ENCODE data around the gene GPC1. TPM values are rescaled to one million over a fixed set of nuclear protein-coding genes. Genes with fewer than 3 reads are reported as not detected.

GPC1 gene
- total and polyA plus RNA-seq, 10 of the 15 experiments (the other 5 are each of a cell fraction or from before 2014, with no cell fraction given): 0.06 to 0.77 (median 0.23) TPM; not detected in 3

GRCh38 chr2:240458044-240458899 lies 22.8 kb downstream of the GPC1 start:
- in situ Hi-C loops (cut with MboI) (no loop called here), intact Hi-C loops (cut with micrococcal nuclease; ENCODE audit: unreplicated experiment) (no loop called here)
- Histone ChIP-seq H3K36me3 (ENCODE audit: control insufficient read depth in 2 of 2, insufficient read depth in 2 of 2, low read length in 1 of 2) (no peaks in the 10 kb centered on the region), H3K79me2 (ENCODE audit: control insufficient read depth, insufficient read depth, low read length) (no peaks in the 10 kb centered on the region), H4K20me1 (ENCODE audit: control insufficient read depth, insufficient read depth) (no peaks in the 10 kb centered on the region), H3K4me3 (no peak overlapping the region), H3K27me3 (replicated peaks in 1 of 2; ENCODE audit: control insufficient read depth in 2 of 2, insufficient read depth in 2 of 2, low read length in 1 of 2) (peaks cover 8 to 10% of the 10 kb centered on the region in 2 experiments), H3K27ac (ENCODE audit: control insufficient read depth, insufficient read depth) (no peak overlapping the region), H3K4me1 (ENCODE audit: control insufficient read depth, insufficient read depth, low read length) (no peaks in the 10 kb centered on the region), H3K4me2 (ENCODE audit: control insufficient read depth, insufficient read depth) (no peak overlapping the region), H2AFZ (ENCODE audit: control insufficient read depth, low read depth, low read length) (no peak overlapping the region), H3K9ac (ENCODE audit: control insufficient read depth, insufficient read depth, low read length) (no peak overlapping the region), H3K9me3 (replicated peaks; ENCODE audit: control insufficient read depth, insufficient read depth, low read length) (no peaks in the 10 kb centered on the region)
- ChIA-PET RAD21 (ENCODE audit: unreplicated experiment) (no interaction called here), CTCF (no interaction called here), POLR2A (no interaction called here), SMC1A (ENCODE audit: uncharacterized antibody, unreplicated experiment) (interaction anchor here (0.8 kb wide), 1 partner anchor 48 kb away, joined by 3 read pairs; no protein-coding TSS in a partner anchor)
- WGBS (ENCODE audit: insufficient coverage, insufficient replicate concordance, low lambda C conversion rate, missing lambda C conversion rate): 40% methylated on average over 16 of the region's 16 CpGs
- DNase-seq (ENCODE audit: low read depth, low spot score) (no peak), ATAC-seq (no peak), FAIRE-seq (no peak)
- TF ChIP-seq ZNF687 (IDR thresholded peaks at IDR 0.05): no peak
- TF ChIP-seq ZSCAN29 (IDR thresholded peaks at IDR 0.05): no peak
- no peak for TF ChIP-seq KDM1A (IDR thresholded peaks at IDR 0.05; ENCODE audit: borderline replicate concordance)
- TF ChIP-seq NRF1 (conservative IDR thresholded peaks at IDR 0.05; ENCODE audit: low read depth, low read length): no peak
- no peak for TF ChIP-seq EZH2 (IDR thresholded peaks at IDR 0.05; ENCODE audit: borderline replicate concordance, control insufficient read depth, low read depth, low read length)
- TF ChIP-seq MTA2 (IDR thresholded peaks at IDR 0.05; ENCODE audit: low read depth): no peak
- TF ChIP-seq RUNX3 (IDR thresholded peaks at IDR 0.05; ENCODE audit: low read length): no peak
- no peak for TF ChIP-seq LARP7 (IDR thresholded peaks at IDR 0.05)
- TF ChIP-seq IRF3 (IDR thresholded peaks at IDR 0.05): no peak
- TF ChIP-seq RAD51 (IDR thresholded peaks at IDR 0.05): no peak
- no peak for TF ChIP-seq SUZ12 (IDR thresholded peaks at IDR 0.05; ENCODE audit: unreplicated experiment)
- BruUV-seq (replicated peaks): no TSS peak
